HG02884 (cell line): Measurements from ENCODE around the gene PCDHGA8.
"Not testable (repeated sequence)": the region's sequence is repeated elsewhere in the genome, so short reads cannot be mapped to it uniquely, and the experiment has no call there.

Experiments used
- ATAC-seq: cut with Tn5 transposase; IDR thresholded peaks from one replicate; pipeline ENCODE4 v1.9.1; 2021; ENCODE audit warnings: mild to moderate bottlenecking, moderate library complexity; ENCODE audit not compliant: unreplicated experiment

The PCDHGA8 gene

DNA sequence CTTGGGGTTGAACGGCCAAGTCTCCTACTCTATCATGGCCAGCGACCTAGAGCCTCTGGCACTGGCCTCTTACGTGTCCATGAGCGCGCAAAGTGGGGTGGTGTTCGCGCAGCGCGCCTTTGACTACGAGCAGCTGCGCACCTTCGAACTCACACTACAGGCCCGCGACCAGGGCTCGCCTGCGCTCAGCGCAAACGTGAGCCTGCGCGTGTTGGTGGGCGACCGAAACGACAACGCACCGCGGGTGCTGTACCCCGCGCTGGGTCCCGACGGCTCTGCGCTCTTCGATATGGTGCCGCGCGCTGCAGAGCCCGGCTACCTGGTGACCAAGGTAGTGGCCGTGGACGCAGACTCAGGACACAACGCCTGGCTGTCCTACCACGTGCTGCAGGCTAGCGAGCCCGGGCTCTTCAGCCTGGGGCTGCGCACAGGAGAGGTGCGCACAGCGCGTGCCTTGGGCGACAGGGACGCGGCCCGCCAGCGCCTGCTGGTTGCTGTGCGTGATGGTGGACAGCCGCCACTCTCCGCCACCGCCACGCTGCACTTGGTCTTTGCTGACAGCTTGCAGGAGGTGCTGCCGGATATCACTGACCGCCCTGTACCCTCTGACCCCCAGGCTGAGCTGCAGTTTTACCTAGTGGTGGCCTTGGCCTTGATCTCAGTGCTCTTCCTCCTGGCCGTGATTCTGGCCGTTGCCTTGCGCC, 7.3 kb downstream of the PCDHGA8 start:
- ATAC-seq = no peak

DNA sequence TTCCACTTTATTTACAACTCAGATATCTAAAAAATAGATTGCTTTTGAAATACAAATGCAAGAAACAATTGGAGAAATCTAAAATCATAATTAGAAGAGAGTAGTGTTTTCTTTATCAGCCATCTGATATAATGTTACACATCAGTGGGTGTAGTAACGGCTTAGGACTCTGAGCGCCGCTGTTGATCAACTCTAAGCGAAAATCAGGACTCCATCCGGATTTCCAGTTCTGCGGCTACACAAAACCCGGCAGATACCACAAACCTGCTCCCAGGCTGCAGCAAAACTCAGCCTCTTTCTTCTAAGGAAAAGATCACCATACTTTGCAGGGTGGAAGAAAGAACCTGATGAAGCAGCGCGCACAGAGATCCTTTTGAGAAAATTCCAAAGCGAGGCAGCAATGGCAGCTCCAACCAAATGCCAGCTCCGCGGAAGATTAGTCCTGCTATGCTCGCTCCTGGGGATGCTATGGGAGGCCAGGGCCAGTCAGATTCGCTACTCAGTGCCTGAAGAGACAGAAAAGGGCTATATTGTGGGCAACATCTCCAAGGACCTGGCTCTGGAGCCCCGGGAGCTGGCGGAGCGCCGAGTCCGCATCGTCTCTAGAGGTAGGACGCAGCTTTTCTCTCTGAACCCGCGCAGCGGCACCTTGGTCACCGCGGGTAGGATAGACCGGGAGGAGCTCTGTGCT, 10.3 kb downstream of the PCDHGA8 start, which contains the start of gene PCDHGA9:
TSS of gene PCDHGA9 (plus strand) at position 226 of the 691 bp plus-strand sequence. CDS start at position 401, 175 bp downstream.
- ATAC-seq = no peak

DNA sequence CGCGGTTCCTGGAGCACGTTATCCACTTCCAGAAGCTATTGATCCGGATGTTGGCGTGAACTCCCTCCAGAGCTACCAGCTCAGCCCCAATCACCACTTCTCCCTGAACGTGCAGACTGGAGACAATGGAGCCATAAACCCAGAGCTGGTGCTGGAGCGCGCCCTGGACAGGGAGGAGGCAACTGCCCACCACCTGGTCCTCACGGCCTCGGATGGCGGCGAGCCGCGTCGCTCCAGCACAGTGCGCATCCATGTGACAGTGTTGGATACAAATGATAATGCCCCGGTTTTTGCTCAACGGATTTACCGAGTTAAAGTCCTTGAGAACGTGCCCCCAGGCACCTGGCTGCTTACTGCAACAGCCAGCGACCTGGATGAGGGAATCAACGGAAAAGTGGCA, 11.0 kb downstream of the PCDHGA8 start:
- ATAC-seq = no peak

DNA sequence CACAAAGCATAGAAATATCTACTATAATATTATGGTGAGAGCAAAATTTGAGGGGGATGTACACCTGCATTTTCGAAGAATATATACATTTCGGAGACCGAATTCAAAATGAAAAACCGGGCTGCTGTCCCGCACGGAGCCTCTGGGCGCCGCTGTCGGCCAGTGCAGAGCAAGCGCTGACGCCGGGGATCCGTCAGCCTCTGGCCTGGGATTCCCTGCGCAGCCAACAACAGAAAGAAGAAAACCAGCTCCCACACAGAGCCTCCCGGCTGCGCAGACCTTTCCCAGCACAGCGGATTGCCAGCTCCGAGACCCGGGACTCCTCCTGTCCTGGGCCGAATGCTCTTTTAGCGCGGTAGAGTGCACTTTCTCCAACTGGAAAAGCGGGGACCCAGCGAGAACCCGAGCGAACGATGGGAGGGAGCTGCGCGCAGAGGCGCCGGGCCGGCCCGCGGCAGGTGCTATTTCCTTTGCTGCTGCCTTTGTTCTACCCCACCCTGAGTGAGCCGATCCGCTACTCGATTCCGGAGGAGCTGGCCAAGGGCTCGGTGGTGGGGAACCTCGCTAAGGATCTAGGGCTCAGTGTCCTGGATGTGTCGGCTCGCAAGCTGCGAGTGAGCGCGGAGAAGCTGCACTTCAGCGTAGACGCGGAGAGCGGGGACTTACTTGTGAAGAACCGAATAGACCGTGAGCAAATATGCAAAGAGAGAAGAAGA, 15.5 kb downstream of the PCDHGA8 start, which contains the start of gene PCDHGB6:
TSS of gene PCDHGB6 (plus strand) at position 232 of the 716 bp plus-strand sequence. CDS start at position 414, 182 bp downstream.
- peak; percentile 68 for ATAC-seq

DNA sequence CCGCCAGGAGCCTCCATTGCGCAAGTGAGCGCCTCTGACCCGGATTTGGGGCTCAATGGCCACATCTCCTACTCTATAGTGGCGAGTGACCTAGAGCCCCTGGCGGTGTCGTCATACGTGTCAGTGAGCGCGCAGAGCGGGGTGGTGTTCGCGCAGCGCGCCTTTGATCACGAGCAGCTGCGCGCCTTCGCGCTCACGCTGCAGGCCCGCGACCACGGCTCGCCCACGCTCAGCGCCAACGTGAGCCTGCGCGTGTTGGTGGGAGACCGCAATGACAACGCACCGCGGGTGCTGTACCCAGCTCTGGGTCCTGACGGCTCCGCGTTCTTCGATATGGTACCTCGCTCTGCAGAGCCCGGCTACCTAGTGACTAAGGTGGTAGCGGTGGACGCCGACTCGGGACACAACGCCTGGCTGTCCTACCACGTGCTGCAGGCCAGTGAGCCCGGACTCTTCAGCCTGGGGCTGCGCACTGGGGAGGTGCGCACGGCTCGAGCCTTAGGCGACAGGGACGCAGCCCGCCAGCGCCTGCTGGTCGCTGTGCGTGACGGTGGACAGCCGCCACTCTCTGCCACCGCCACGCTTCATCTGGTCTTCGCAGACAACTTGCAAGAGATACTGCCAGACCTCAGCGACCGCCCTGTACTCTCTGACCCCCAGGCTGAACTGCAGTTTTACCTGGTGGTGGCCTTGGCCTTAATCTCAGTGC, 17.3 kb downstream of the PCDHGA8 start:
- ATAC-seq = no peak

DNA sequence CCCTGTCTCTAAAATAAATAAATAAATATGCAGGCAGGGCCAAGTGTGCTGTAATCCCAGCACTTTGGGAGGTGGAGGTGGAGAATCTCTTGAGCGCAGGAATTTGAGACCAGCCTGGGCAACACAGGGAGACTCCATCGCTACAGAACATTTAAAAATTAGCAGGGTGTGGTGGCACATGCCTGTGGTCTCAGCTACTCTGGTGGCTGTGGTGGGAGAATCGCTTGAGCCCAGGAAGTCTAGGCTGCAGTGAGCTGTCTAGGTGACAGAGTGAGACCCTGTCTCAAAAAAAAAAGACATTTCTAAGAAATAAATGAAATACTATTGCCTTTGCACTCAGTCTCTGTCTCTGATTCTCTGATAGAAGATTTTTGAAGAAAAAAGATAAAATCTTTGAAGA, 19.1 kb downstream of the PCDHGA8 start:
- no peak for ATAC-seq

DNA sequence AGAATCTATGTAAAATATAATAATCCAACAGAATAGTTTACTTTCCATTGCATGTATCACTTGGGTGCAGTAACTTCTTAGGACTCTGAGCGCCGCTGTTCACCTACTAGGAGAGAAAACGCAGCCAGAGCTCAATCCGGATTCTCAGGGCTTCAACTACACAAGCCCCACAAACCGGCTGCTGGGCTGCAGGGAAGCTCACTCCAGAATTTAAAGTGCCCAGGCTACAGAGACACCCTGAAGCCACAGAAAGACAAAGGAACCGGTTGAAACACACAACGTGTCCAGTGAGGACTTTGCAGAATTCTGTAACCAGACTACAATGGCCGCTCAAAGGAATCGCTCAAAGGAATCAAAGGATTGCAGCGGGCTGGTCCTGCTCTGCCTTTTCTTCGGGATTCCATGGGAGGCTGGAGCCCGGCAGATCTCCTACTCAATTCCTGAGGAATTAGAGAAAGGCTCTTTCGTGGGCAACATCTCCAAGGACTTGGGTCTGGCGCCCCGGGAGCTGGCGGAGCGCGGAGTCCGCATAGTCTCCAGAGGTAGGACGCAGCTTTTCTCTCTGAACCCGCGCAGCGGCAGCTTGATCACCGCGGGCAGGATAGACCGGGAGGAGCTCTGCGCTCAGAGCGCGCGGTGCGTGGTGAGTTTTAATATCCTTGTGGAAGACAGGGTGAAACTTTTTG, 20.6 kb downstream of the PCDHGA8 start, which contains the start of gene PCDHGA10:
TSS of gene PCDHGA10 (plus strand) at position 134 of the 686 bp plus-strand sequence. CDS start at position 323, 189 bp downstream.
- ATAC-seq = peak; percentile 72

DNA sequence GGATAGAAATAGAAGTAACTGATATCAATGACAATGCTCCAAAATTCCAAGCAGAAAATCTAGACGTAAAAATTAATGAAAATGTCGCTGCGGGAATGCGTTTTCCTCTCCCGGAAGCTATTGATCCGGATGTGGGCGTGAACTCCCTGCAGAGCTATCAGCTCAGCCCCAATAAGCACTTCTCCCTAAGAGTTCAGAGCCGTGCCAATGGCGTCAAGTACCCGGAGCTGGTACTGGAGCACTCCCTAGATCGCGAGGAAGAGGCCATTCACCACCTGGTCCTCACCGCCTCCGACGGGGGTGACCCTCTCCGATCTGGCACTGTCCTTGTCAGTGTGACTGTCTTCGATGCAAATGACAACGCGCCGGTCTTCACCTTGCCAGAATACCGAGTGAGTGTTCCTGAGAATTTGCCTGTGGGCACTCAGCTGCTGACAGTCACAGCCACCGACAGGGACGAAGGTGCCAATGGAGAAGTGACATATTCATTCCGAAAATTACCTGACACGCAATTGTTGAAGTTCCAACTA, 21.2 kb downstream of the PCDHGA8 start:
- no peak for ATAC-seq

DNA sequence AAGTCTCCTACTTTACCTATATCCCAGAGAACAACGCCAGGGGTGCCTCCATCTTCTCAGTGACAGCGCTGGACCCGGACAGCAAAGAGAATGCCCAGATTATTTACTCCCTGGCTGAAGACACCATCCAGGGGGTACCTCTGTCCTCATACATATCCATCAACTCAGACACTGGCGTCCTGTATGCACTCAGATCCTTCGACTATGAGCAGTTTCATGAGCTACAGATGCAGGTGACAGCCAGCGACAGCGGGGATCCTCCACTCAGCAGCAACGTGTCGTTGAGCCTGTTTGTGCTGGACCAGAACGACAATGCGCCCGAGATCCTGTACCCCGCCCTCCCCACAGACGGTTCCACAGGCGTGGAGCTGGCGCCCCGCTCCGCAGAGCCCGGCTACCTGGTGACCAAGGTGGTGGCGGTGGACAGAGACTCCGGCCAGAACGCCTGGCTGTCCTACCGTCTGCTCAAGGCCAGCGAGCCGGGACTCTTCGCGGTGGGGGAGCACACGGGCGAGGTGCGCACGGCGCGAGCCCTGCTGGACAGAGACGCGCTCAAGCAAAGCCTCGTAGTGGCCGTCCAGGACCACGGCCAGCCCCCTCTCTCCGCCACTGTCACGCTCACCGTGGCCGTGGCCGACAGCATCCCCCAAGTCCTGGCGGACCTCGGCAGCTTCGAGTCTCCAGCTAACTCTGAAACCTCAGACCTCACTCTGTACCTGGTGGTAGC, 22.3 kb downstream of the PCDHGA8 start:
- not testable (repeated sequence) for ATAC-seq

DNA sequence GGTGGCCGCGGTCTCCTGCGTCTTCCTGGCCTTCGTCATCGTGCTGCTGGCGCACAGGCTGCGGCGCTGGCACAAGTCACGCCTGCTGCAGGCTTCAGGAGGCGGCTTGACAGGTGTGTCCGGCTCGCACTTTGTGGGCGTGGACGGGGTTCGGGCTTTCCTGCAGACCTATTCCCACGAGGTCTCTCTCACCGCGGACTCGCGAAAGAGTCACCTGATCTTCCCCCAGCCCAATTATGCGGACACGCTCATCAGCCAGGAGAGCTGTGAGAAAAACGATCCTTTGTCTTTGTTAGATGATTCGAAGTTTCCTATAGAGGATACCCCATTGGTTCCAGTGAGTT, 22.8 kb downstream of the PCDHGA8 start:
- ATAC-seq = not testable (repeated sequence)

DNA sequence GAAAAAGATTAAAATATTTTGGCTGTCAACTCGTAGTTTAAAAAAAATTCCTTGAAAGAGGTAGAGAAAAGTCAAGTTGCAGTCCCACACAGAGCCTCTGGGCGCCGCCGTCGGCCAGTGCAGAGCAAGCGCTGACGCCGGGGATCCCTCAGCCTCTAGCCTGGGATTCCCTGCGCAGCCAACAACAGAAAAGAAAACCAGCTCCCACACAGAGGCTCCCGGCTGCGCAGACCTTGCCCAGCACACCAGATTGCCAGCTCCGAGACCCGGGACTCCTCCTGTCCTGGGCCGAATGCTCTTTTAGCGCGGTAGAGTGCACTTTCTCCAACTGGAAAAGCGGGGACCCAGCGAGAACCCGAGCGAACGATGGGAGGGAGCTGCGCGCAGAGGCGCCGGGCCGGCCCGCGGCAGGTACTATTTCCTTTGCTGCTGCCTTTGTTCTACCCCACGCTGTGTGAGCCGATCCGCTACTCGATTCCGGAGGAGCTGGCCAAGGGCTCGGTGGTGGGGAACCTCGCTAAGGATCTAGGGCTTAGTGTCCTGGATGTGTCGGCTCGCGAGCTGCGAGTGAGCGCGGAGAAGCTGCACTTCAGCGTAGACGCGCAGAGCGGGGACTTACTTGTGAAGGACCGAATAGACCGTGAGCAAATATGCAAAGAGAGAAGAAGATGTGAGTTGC, 25.2 kb downstream of the PCDHGA8 start, which contains the start of gene PCDHGB7:
TSS of gene PCDHGB7 (plus strand) at position 184 of the 679 bp plus-strand sequence. CDS start at position 367, 183 bp downstream.
- ATAC-seq = peak; percentile 76

DNA sequence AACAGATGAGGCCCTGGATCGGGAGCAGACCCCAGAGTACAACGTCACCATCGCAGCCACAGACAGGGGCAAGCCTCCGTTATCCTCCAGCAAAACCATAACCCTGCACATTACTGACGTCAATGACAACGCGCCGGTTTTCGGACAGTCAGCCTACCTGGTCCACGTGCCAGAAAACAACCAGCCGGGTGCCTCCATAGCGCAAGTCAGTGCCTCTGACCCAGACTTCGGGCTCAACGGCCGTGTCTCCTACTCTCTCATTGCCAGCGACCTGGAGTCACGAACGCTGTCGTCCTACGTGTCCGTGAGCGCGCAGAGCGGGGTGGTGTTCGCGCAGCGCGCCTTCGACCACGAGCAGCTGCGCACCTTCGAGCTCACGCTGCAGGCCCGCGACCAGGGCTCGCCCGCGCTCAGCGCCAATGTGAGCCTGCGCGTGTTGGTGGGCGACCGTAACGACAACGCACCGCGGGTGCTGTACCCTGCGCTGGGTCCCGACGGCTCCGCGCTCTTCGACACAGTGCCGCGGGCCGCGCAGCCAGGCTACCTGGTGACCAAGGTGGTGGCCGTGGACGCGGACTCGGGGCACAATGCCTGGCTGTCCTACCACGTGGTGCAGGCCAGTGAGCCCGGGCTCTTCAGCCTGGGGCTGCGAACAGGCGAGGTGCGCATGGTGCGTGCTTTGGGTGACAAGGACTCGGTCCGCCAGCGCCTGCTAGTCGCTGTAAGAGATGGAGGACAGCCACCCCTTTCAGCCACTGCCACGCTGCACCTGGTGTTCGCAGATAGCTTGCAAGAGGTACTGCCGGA, 26.8 kb downstream of the PCDHGA8 start:
- no peak for ATAC-seq

DNA sequence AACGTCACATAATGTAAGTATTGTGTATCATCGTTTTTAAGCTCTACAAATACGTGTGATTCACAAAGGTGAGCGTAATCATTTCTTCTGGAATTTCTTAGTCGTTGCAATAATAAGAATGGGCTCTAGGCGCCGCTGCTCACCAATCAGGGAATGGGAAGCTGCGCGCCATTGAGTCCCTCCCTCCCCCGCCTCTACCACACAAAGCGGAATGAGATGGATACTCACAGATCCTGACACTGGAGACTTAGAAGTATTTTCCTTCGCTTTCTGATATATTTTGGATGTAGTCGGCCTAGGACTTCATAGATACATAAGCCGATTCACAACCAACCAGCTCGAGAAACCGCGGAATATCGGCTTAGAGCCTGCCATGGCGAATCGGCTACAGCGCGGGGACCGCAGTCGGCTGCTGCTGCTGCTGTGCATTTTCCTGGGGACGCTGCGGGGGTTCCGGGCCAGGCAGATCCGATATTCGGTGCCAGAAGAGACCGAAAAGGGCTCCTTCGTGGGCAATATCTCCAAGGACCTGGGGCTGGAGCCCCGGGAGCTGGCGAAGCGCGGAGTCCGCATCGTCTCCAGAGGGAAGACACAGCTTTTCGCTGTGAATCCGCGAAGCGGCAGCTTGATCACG, 28.5 kb downstream of the PCDHGA8 start, which contains the start of gene PCDHGA11:
TSS of gene PCDHGA11 (plus strand) at position 197 of the 634 bp plus-strand sequence. CDS start at position 374, 177 bp downstream.
- no peak for ATAC-seq

DNA sequence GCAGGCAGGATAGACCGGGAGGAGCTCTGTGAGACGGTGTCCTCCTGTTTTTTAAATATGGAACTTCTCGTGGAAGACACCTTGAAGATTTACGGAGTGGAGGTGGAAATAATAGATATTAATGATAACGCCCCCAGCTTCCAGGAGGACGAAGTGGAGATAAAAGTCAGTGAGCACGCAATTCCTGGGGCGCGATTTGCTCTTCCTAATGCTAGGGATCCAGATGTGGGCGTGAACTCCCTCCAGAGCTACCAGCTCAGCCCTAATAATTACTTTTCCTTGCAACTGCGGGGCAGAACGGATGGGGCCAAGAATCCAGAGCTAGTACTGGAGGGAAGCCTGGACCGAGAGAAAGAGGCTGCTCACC, 29.0 kb downstream of the PCDHGA8 start:
- ATAC-seq = no peak

DNA sequence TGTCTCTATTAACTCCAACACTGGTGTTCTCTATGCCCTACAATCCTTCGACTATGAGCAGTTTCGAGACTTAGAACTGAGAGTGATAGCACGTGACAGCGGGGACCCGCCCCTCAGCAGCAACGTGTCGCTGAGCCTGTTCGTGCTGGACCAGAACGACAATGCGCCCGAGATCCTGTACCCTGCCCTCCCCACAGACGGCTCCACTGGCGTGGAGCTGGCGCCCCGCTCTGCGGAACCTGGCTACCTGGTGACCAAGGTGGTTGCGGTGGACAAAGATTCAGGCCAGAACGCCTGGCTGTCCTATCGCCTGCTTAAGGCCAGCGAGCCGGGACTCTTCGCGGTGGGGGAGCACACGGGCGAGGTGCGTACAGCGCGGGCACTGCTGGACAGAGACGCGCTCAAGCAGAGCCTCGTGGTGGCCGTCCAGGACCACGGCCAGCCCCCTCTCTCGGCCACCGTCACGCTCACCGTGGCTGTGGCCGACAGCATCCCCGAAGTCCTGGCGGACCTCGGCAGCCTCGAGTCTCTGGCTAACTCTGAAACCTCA, 30.4 kb downstream of the PCDHGA8 start:
- ATAC-seq = no peak

DNA sequence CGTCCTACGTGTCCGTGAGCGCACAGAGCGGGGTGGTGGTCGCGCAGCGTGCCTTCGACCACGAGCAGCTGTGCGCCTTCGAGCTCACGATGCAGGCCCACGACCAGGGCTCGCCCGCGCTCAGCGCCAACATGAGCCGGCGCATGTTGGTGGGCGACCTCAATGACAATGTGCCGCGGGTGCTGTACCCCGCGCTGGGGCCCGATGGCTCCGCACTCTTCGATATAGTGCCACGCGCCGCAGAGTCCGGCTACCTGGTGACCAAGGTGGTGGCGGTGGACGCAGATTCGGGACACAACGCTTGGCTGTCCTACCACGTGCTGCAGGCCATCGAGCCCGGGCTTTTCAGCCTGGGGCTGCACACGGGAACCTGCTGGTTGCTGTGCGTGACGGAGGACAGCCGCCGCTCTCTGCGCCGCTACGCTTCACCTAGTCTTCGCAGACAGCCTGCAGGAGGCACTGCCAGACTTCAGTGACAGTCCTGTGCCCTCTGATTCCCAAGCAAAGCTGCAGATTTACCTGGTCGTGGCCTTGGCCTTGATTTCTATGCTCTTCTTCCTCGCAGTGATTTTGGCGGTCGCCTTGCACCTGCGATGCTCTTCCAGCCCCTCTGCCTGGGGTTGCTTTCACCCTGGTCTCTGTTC, 35.5 kb downstream of the PCDHGA8 start:
- no peak for ATAC-seq
